Measurements from ENCODE around the gene ARHGEF17. TPM values are rescaled to one million over a fixed set of nuclear protein-coding genes. Genes with fewer than 3 reads are reported as not detected.
A peak's percentile ranks its signal among the peaks of the same experiment; 100 is the strongest.

ARHGEF17 gene
- total and polyA plus RNA-seq, 2 of the 8 experiments (the other 6 are each of a cell fraction or from before 2014, with no cell fraction given): 11.3 to 14.6 TPM

GRCh38 chr11:73281201-73281741, 26.8 kb upstream of the ARHGEF17 start:
- no peak overlapping the region for H3K4me3 ChIP-seq (ENCODE audit: extremely low read depth in 1 of 4, insufficient read depth in 2 of 4, low read depth in 3 of 4, low read length in 4 of 4)
- no peak overlapping the region for H3K4ac ChIP-seq (replicated peaks; ENCODE audit: insufficient read length, low read depth, low read length)
- no peak for DNase-seq (ENCODE audit: low read depth in 1 of 2, low spot score in 2 of 2)
- H3K27me3 ChIP-seq (replicated peaks in 1 of 4; ENCODE audit: control insufficient read depth in 3 of 4, extremely low read depth in 1 of 4, insufficient read depth in 3 of 4, low read length in 3 of 4): no peaks in the 10 kb centered on the region; a peak in 1 of 7 replicates
- no peak overlapping the region for H3K4me2 ChIP-seq (ENCODE audit: insufficient read depth in 1 of 2, low read depth in 2 of 2, low read length in 2 of 2)
- CTCF ChIA-PET (ENCODE audit: partially characterized antibody): interaction anchor here (1.0 to 15.2 kb wide), 8 partner anchors 8 to 78 kb away, joined by 3 to 233 read pairs (median 6); partner anchors contain the start of gene P2RY6
- H3K56ac ChIP-seq (replicated peaks; ENCODE audit: insufficient read length, low read depth, low read length): no peak overlapping the region
- no peak overlapping the region for H4K5ac ChIP-seq (ENCODE audit: insufficient read length, low read depth, low read length)
- H2BK15ac ChIP-seq (ENCODE audit: low read length): no peak overlapping the region
- H2AK5ac ChIP-seq (ENCODE audit: low read depth, low read length): no peak overlapping the region; the same call in 1 of the 2 replicates
- 100% methylated on average over 3 of the region's 3 CpGs; no CpG with 5 or more reads in 1 of the 2 experiments for WGBS, 2 experiments (ENCODE audit: extremely low coverage in 1 of 2, insufficient coverage in 1 of 2, insufficient read length in 1 of 2, insufficient replicate concordance in 2 of 2, low coverage in 1 of 2, low lambda C conversion rate in 2 of 2, missing lambda C conversion rate in 1 of 2)
- H3K79me2 ChIP-seq (ENCODE audit: control insufficient read depth in 1 of 2, insufficient read depth in 2 of 2, low read length in 2 of 2): no peaks in the 10 kb centered on the region
- H4K8ac ChIP-seq (ENCODE audit: extremely low read depth, insufficient read depth, low read length): peak overlapping the region; percentile 58; the same call in 1 of the 2 replicates
- no peaks in the 10 kb centered on the region for H3K79me1 ChIP-seq (ENCODE audit: low read depth, low read length)
- POLR2A ChIA-PET (ENCODE audit: partially characterized antibody): no interaction called here
- H3K4me1 ChIP-seq (replicated peaks in 1 of 4; ENCODE audit: control insufficient read depth in 3 of 4, insufficient read depth in 4 of 4, low read length in 3 of 4): no peaks in the 10 kb centered on the region; a peak in 2 of 7 replicates
- H3K9me3 ChIP-seq (ENCODE audit: insufficient read depth in 2 of 2, low read depth in 1 of 2, low read length in 1 of 2): no peaks in the 10 kb centered on the region
- H3K36me3 ChIP-seq (ENCODE audit: control insufficient read depth in 2 of 4, insufficient read depth in 4 of 4, low read length in 3 of 4): no peaks in the 10 kb centered on the region
- H2AFZ ChIP-seq (ENCODE audit: low read length): no peak overlapping the region
- H3K23ac ChIP-seq (ENCODE audit: insufficient read length): no peak overlapping the region
- H3K23me2 ChIP-seq (ENCODE audit: low read depth, low read length): no peaks in the 10 kb centered on the region
- H3K14ac ChIP-seq (ENCODE audit: insufficient read length): no peak overlapping the region
- H3K27ac ChIP-seq (ENCODE audit: low read depth, low read length): no peak overlapping the region
- H4K91ac ChIP-seq (replicated peaks; ENCODE audit: insufficient read length, low read length): no peak overlapping the region
- H3K18ac ChIP-seq (ENCODE audit: extremely low read depth, low read length): no peak overlapping the region
- no peak overlapping the region for H3K9ac ChIP-seq (replicated peaks in 1 of 4; ENCODE audit: extremely low read depth in 1 of 4, low read depth in 3 of 4, low read length in 3 of 4)
- no peak overlapping the region for H2BK12ac ChIP-seq (ENCODE audit: low read depth, low read length)
- no peaks in the 10 kb centered on the region for H4K20me1 ChIP-seq (replicated peaks in 1 of 2; ENCODE audit: control insufficient read depth in 1 of 2, insufficient read depth in 2 of 2, low read length in 2 of 2)
- H2BK120ac ChIP-seq (replicated peaks; ENCODE audit: low read depth, low read length): no peak overlapping the region
- no peak overlapping the region for H2BK5ac ChIP-seq (ENCODE audit: low read depth, low read length)
- FAIRE-seq: no peak
- no peak overlapping the region for H2BK20ac ChIP-seq (ENCODE audit: low read length)

Data from H1 (cell line).